Neuronal stem cell (in vitro differentiated cells): ENCODE data around the gene ACTN1.
A peak's percentile ranks its signal among the peaks of the same experiment; 100 is the strongest.

Experiments used
- DNase-seq: peaks from one replicate; pipeline ENCODE4 v3.0.0-alpha.2; 2013; ENCODE audit warnings: low spot score
- H2AFZ ChIP-seq: one replicate; pipeline ENCODE4 v1.6.1; 2013; ENCODE audit warnings: mild to moderate bottlenecking, low read length, inconsistent platforms
- H2AK5ac ChIP-seq: 2 replicates; pipeline ENCODE4 v1.6.1; 2013; ENCODE audit warnings: low read depth, mild to moderate bottlenecking, inconsistent platforms, low read length, moderate library complexity, mixed read lengths
- H2BK120ac ChIP-seq: 2 replicates; pipeline ENCODE4 v1.6.1; 2013; ENCODE audit warnings: low read depth, mild to moderate bottlenecking, inconsistent platforms, low read length, moderate library complexity, mixed read lengths
- H2BK12ac ChIP-seq: one replicate; pipeline ENCODE4 v1.6.1; 2013; ENCODE audit warnings: low read length, inconsistent platforms
- H2BK15ac ChIP-seq: 2 replicates; pipeline ENCODE4 v1.6.1; 2013; ENCODE audit warnings: mild to moderate bottlenecking, low read length, inconsistent platforms, mixed read lengths
- H2BK5ac ChIP-seq: one replicate; pipeline ENCODE4 v1.6.1; 2013; ENCODE audit warnings: inconsistent platforms, mild to moderate bottlenecking, low read length, moderate library complexity
- H3K14ac ChIP-seq: one replicate; pipeline ENCODE4 v1.6.1; 2013; ENCODE audit warnings: low read length, inconsistent platforms
- H3K18ac ChIP-seq: 2 replicates; pipeline ENCODE4 v1.6.1; 2013; ENCODE audit warnings: low read length, inconsistent platforms
- H3K23ac ChIP-seq: 2 replicates; pipeline ENCODE4 v1.6.1; 2013; ENCODE audit warnings: low read depth, mild to moderate bottlenecking, mixed read lengths, low read length, inconsistent platforms; ENCODE audit not compliant: poor library complexity
- H3K27ac ChIP-seq: replicated peaks from 3 replicates; pipeline ENCODE4 v1.5.1; 2013; ENCODE audit warnings: low read length, inconsistent platforms
- H3K27me3 ChIP-seq, 3 experiments: 2 replicates each; pipeline ENCODE4 v1.6.1; 2013; ENCODE audit warnings: low read length in 3 of 3, mild to moderate bottlenecking in 2 of 3, inconsistent platforms in 1 of 3, low read depth in 1 of 3, mixed read lengths in 1 of 3, moderate library complexity in 1 of 3; ENCODE audit not compliant: control insufficient read depth in 3 of 3, insufficient read depth in 3 of 3
- H3K36me3 ChIP-seq, 2 donors: replicated peaks in 1 of 2; 2 replicates each; pipeline ENCODE4 v1.6.1; 2013; ENCODE audit warnings: low read length in 2 of 2; ENCODE audit not compliant: control insufficient read depth in 2 of 2, insufficient read depth in 2 of 2
- H3K4ac ChIP-seq: 2 replicates; pipeline ENCODE4 v1.6.1; 2013; ENCODE audit warnings: inconsistent platforms, mild to moderate bottlenecking, low read length, moderate library complexity
- H3K4me1 ChIP-seq, 2 donors: 1 replicate in 1 of 2; 2 replicates in 1 of 2; pipeline ENCODE4 v1.6.1; 2013; ENCODE audit warnings: low read length in 2 of 2, low read depth in 1 of 2; ENCODE audit not compliant: control insufficient read depth in 2 of 2, insufficient read depth in 1 of 2
- H3K4me2 ChIP-seq: one replicate; pipeline ENCODE4 v1.6.1; 2013; ENCODE audit warnings: mild to moderate bottlenecking, low read length, inconsistent platforms; ENCODE audit not compliant: insufficient read depth, poor library complexity, severe bottlenecking
- H3K4me3 ChIP-seq, 2 donors: 2 replicates each; pipeline ENCODE4 v1.5.1; 2013; ENCODE audit warnings: low read length in 2 of 2, mild to moderate bottlenecking in 2 of 2, inconsistent platforms in 1 of 2, moderate library complexity in 1 of 2
- H3K79me1 ChIP-seq: one replicate; pipeline ENCODE4 v1.6.1; 2013; ENCODE audit warnings: low read depth, mild to moderate bottlenecking, inconsistent platforms, low read length, moderate library complexity
- H3K9ac ChIP-seq: one replicate; pipeline ENCODE4 v1.6.1; 2013; ENCODE audit warnings: mild to moderate bottlenecking, low read depth, low read length, inconsistent platforms; ENCODE audit not compliant: poor library complexity
- H3K9me3 ChIP-seq, 2 donors: replicated peaks in 1 of 2; 2 replicates each; pipeline versions ENCODE3 to v1.6.1; 2013; ENCODE audit warnings: low read length in 2 of 2, mild to moderate bottlenecking in 2 of 2, inconsistent platforms in 1 of 2, low read depth in 1 of 2, mixed read lengths in 1 of 2, moderate library complexity in 1 of 2; ENCODE audit not compliant: control insufficient read depth in 2 of 2, insufficient read depth in 1 of 2
- H4K8ac ChIP-seq: one replicate; pipeline ENCODE4 v1.6.1; 2013; ENCODE audit warnings: low read depth, mild to moderate bottlenecking, inconsistent platforms, low read length, moderate library complexity
- H4K91ac ChIP-seq: one replicate; pipeline ENCODE4 v1.6.1; 2013; ENCODE audit warnings: low read length, low read depth, mild to moderate bottlenecking, inconsistent platforms; ENCODE audit not compliant: poor library complexity
- WGBS, 2 donors: extraction: QIAGEN DNeasy Blood & Tissue Kit; methylation state at CpG; one replicate each; pipeline ENCODE4 v1.1.7; 2013; ENCODE audit warnings: missing lambda C conversion rate in 2 of 2, mixed read lengths in 1 of 2; ENCODE audit not compliant: insufficient read length in 2 of 2, insufficient replicate concordance in 1 of 2; ENCODE audit errors: extremely low coverage in 2 of 2; 5-methylcytosine and 5-hydroxymethylcytosine counted together

The ACTN1 gene

GRCh38 chr14:68941820-68942219, 37.3 kb downstream of the ACTN1 start:
- Histone ChIP-seq H2BK15ac (no peak overlapping the region), H4K8ac (no peak overlapping the region), H3K27ac (no peak overlapping the region), H3K36me3 (peaks cover 2 to 9% of the 10 kb centered on the region in 2 donors), H3K4me3 (no peak overlapping the region), H3K4me2 (no peak overlapping the region), H2BK12ac (no peak overlapping the region), H3K27me3 (no peaks in the 10 kb centered on the region), H3K23ac (no peak overlapping the region), H3K9ac (no peak overlapping the region), H3K4ac (no peak overlapping the region), H2AFZ (no peak overlapping the region), H4K91ac (no peak overlapping the region), H3K18ac (no peak overlapping the region), H3K9me3 (no peaks in the 10 kb centered on the region), H2BK120ac (no peak overlapping the region), H2BK5ac (no peak overlapping the region), H2AK5ac (no peak overlapping the region), H3K79me1 (peaks cover 17% of the 10 kb centered on the region), H3K4me1 (peaks cover 8 to 24% of the 10 kb centered on the region in 2 donors), H3K14ac (no peak overlapping the region)
- no CpG with 5 or more reads among the region's 5 CpGs for WGBS, 2 donors
- DNase-seq = no peak

GRCh38 chr14:68940614-68941185, 38.4 kb downstream of the ACTN1 start:
- Histone ChIP-seq H2BK120ac (no peak overlapping the region), H3K4me3 (no peak overlapping the region), H3K79me1 (peaks cover 9% of the 10 kb centered on the region), H3K14ac (no peak overlapping the region), H2AK5ac (no peak overlapping the region), H3K23ac (no peak overlapping the region), H3K36me3 (peaks cover 2 to 11% of the 10 kb centered on the region in 2 donors), H4K8ac (no peak overlapping the region), H3K27ac (no peak overlapping the region), H2AFZ (no peak overlapping the region), H3K4me2 (no peak overlapping the region), H2BK12ac (no peak overlapping the region), H3K9me3 (no peaks in the 10 kb centered on the region), H4K91ac (no peak overlapping the region), H2BK15ac (no peak overlapping the region), H2BK5ac (no peak overlapping the region), H3K27me3 (no peaks in the 10 kb centered on the region), H3K18ac (no peak overlapping the region), H3K4ac (no peak overlapping the region), H3K4me1 (peaks cover 8 to 26% of the 10 kb centered on the region in 2 donors), H3K9ac (no peak overlapping the region)
- WGBS, 2 donors = no CpG with 5 or more reads among the region's 3 CpGs
- DNase-seq = no peak

- Histone ChIP-seq H3K36me3 (peaks cover 2 to 11% of the 10 kb centered on the region in 2 donors), H2BK120ac (no peak overlapping the region), H2AK5ac (no peak overlapping the region), H3K4me3 (no peak overlapping the region), H4K8ac (no peak overlapping the region), H3K27ac (no peak overlapping the region), H3K4me2 (no peak overlapping the region), H2BK12ac (no peak overlapping the region), H3K18ac (peak overlapping the region; percentile 60), H3K4ac (no peak overlapping the region), H3K79me1 (peaks cover 9% of the 10 kb centered on the region), H3K23ac (no peak overlapping the region), H2AFZ (no peak overlapping the region), H3K9ac (no peak overlapping the region), H3K9me3 (no peaks in the 10 kb centered on the region), H3K4me1 (peaks cover 8 to 27% of the 10 kb centered on the region in 2 donors), H3K27me3 (no peaks in the 10 kb centered on the region), H2BK5ac (no peak overlapping the region), H4K91ac (no peak overlapping the region), H2BK15ac (no peak overlapping the region), H3K14ac (no peak overlapping the region)
- no peak for DNase-seq
- no CpG with 5 or more reads among the region's 9 CpGs for WGBS, 2 donors
These were observed 39.0 kb downstream of the ACTN1 start for GRCh38 chr14:68939893-68940613.

- peaks cover 8 to 27% of the 10 kb centered on the region in 2 donors for H3K4me1 ChIP-seq
- H3K27ac ChIP-seq = no peak overlapping the region
- no CpG with 5 or more reads among the region's 11 CpGs for WGBS, 2 donors
- H4K91ac ChIP-seq = no peak overlapping the region
- H3K36me3 ChIP-seq = peaks cover 2 to 11% of the 10 kb centered on the region in 2 donors
- no peak overlapping the region for H2BK5ac ChIP-seq
- H3K4me3 ChIP-seq = no peak overlapping the region
- no peak overlapping the region for H3K14ac ChIP-seq
- H3K9ac ChIP-seq = no peak overlapping the region
- H2AFZ ChIP-seq = no peak overlapping the region
- H3K79me1 ChIP-seq = peaks cover 9% of the 10 kb centered on the region
- H4K8ac ChIP-seq = no peak overlapping the region
- no peak overlapping the region for H2BK120ac ChIP-seq
- no peak overlapping the region for H2BK15ac ChIP-seq
- H3K27me3 ChIP-seq = no peaks in the 10 kb centered on the region
- no peak overlapping the region for H3K4ac ChIP-seq
- H2AK5ac ChIP-seq = no peak overlapping the region
- H3K18ac ChIP-seq = no peak overlapping the region
- no peak overlapping the region for H3K4me2 ChIP-seq
- H3K23ac ChIP-seq = no peak overlapping the region
- no peaks in the 10 kb centered on the region for H3K9me3 ChIP-seq
- no peak overlapping the region for H2BK12ac ChIP-seq
- no peak for DNase-seq
These were observed 39.8 kb downstream of the ACTN1 start for GRCh38 chr14:68939181-68939892.
